ENCODE results near the gene NFIA. TPM values are rescaled to one million over a fixed set of nuclear protein-coding genes. Genes with fewer than 3 reads are reported as not detected.

The NFIA gene
- total RNA-seq, 1 experiment from 2014 or later, result 38.6 TPM

DNA sequence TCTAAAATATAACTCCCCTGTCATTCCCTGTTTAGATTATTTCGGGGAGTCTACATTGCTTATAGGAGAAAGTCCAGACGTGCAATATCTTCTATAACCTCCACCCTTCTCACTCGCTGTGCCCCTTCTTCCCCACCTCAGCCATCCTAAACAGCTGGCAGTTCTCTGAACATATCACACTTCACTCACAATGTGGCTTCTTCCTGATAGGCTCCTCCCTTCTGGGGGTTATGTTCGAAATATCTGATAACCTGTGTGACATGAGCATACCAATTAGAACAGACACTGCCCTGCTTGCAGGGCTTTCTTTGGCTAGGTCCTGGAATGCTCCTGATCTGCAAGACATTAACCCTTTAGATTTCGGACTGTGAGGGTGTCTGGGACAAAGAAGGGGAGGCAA lies 274.6 kb downstream of the NFIA start:
- H3K27me3 Mint-ChIP-seq (ENCODE audit: unreplicated experiment), result no peaks in the 10 kb centered on the region
- no peak for TF ChIP-seq CTCF (IDR thresholded peaks at IDR 0.05; ENCODE audit: unreplicated experiment)
- intact Hi-C loops (cut with micrococcal nuclease; ENCODE audit: unreplicated experiment), result no loop called here
- H3K9me3 Mint-ChIP-seq (ENCODE audit: low read depth, unreplicated experiment), result no peaks in the 10 kb centered on the region
- BruUV-seq (replicated peaks), result no TSS peak
- DNase-seq, result no peak
- no peak overlapping the region for H3K27ac Mint-ChIP-seq (ENCODE audit: unreplicated experiment)
- H3K4me3 Mint-ChIP-seq (ENCODE audit: low read depth, unreplicated experiment), result no peak overlapping the region
- H3K4me1 Mint-ChIP-seq (ENCODE audit: low read depth, unreplicated experiment), result no peaks in the 10 kb centered on the region
- CTCF ChIA-PET, result interaction anchor here (0.6 kb wide), 1 partner anchor 179 kb away, joined by 3 read pairs; no protein-coding TSS in a partner anchor
- no peaks in the 10 kb centered on the region for H3K36me3 Mint-ChIP-seq (ENCODE audit: insufficient read depth, unreplicated experiment)

GRCh38 chr1:61357539-61357938 lies 275.2 kb downstream of the NFIA start:
- CTCF ChIA-PET, result interaction anchor here (0.6 kb wide), 2 partner anchors 160 to 1189 kb away, joined by 3 to 4 read pairs; no protein-coding TSS in a partner anchor
- Mint-ChIP-seq H3K4me1 (ENCODE audit: low read depth, unreplicated experiment) (no peaks in the 10 kb centered on the region), H3K4me3 (ENCODE audit: low read depth, unreplicated experiment) (no peak overlapping the region), H3K9me3 (ENCODE audit: low read depth, unreplicated experiment) (no peaks in the 10 kb centered on the region), H3K36me3 (ENCODE audit: insufficient read depth, unreplicated experiment) (no peaks in the 10 kb centered on the region), H3K27ac (ENCODE audit: unreplicated experiment) (no peak overlapping the region), H3K27me3 (ENCODE audit: unreplicated experiment) (no peaks in the 10 kb centered on the region)
- intact Hi-C loops (cut with micrococcal nuclease; ENCODE audit: unreplicated experiment), result no loop called here
- TF ChIP-seq CTCF (IDR thresholded peaks at IDR 0.05; ENCODE audit: unreplicated experiment), result no peak
- no TSS peak for BruUV-seq (replicated peaks)
- no peak for DNase-seq

- intact Hi-C loops (cut with micrococcal nuclease; ENCODE audit: unreplicated experiment), result no loop called here
- Mint-ChIP-seq H3K27ac (ENCODE audit: unreplicated experiment) (no peak overlapping the region), H3K36me3 (ENCODE audit: insufficient read depth, unreplicated experiment) (no peaks in the 10 kb centered on the region), H3K27me3 (ENCODE audit: unreplicated experiment) (no peaks in the 10 kb centered on the region), H3K4me1 (ENCODE audit: low read depth, unreplicated experiment) (no peaks in the 10 kb centered on the region), H3K9me3 (ENCODE audit: low read depth, unreplicated experiment) (no peaks in the 10 kb centered on the region), H3K4me3 (ENCODE audit: low read depth, unreplicated experiment) (no peak overlapping the region)
- CTCF ChIA-PET, result no interaction called here
- no peak for TF ChIP-seq CTCF (IDR thresholded peaks at IDR 0.05; ENCODE audit: unreplicated experiment)
- no TSS peak for BruUV-seq (replicated peaks)
- DNase-seq, result no peak
These were observed 276.6 kb downstream of the NFIA start for GRCh38 chr1:61358770-61359455.

- no peak for TF ChIP-seq CTCF (IDR thresholded peaks at IDR 0.05; ENCODE audit: unreplicated experiment)
- Mint-ChIP-seq H3K27me3 (ENCODE audit: unreplicated experiment) (no peaks in the 10 kb centered on the region), H3K4me1 (ENCODE audit: low read depth, unreplicated experiment) (no peaks in the 10 kb centered on the region), H3K36me3 (ENCODE audit: insufficient read depth, unreplicated experiment) (no peaks in the 10 kb centered on the region), H3K9me3 (ENCODE audit: low read depth, unreplicated experiment) (no peaks in the 10 kb centered on the region), H3K27ac (ENCODE audit: unreplicated experiment) (no peak overlapping the region), H3K4me3 (ENCODE audit: low read depth, unreplicated experiment) (no peak overlapping the region)
- intact Hi-C loops (cut with micrococcal nuclease; ENCODE audit: unreplicated experiment), result no loop called here
- DNase-seq, result no peak
- BruUV-seq (replicated peaks), result no TSS peak
- CTCF ChIA-PET, result no interaction called here
These were observed 279.6 kb downstream of the NFIA start for GRCh38 chr1:61361931-61362330.

All from Calu3 (cell line).